Right cardiac atrium (tissue), 5 donors: ENCODE results near the gene CDC42EP1. TPM values are rescaled to one million over a fixed set of nuclear protein-coding genes. Genes with fewer than 3 reads are reported as not detected.
"Not testable (repeated sequence)": the region's sequence is repeated elsewhere in the genome, so short reads cannot be mapped to it uniquely, and the experiment has no call there.

Experiments used
- ATAC-seq, 2 donors: fragments of 200-7000 bp; cut with Tn5 transposase; one replicate each; pipeline versions ENCODE4 v1.8.0 to v1.9.1; 2020; ENCODE audit warnings: moderate library complexity in 2 of 2, mild to moderate bottlenecking in 1 of 2
- DNase-seq, 3 donors: peaks; one replicate each; pipeline ENCODE4 v3.0.0-alpha.2; 2020
- H3K27ac ChIP-seq: one replicate; pipeline ENCODE4 v1.5.1; 2013; ENCODE audit warnings: mild to moderate bottlenecking, low read length, control low read depth, moderate library complexity
- H3K27me3 ChIP-seq: one replicate; pipeline ENCODE4 v1.6.1; 2013; ENCODE audit not compliant: control insufficient read depth, insufficient read depth
- H3K4me1 ChIP-seq: one replicate; pipeline ENCODE4 v1.6.1; 2013; ENCODE audit warnings: low read length; ENCODE audit not compliant: control insufficient read depth, insufficient read depth
- H3K4me3 ChIP-seq: one replicate; pipeline ENCODE4 v1.5.1; 2013; ENCODE audit warnings: low read length, control low read depth
- H3K9me3 ChIP-seq: one replicate; pipeline ENCODE4 v1.6.1; 2013; ENCODE audit warnings: low read length; ENCODE audit not compliant: control insufficient read depth
- WGBS: extraction: QIAGEN DNeasy Blood & Tissue Kit; methylation state at CpG from one replicate; pipeline ENCODE4 v1.1.7; 2013; 5-methylcytosine and 5-hydroxymethylcytosine counted together
- intact Hi-C, 4 donors: fragments of 100-400 bp; cut with DNase I; formaldehyde crosslinking; loops; one replicate each; pipeline versions ENCODE4 v1.11.0 to v1.14.0; 2022 to 2023
- polyA plus RNA-seq: library from polyadenylated mRNA; stranded (reverse); fragments of 200-250 nt; gene quantifications from one replicate; pipeline ENCODE4 v1.2.3, GENCODE V29; 2013
- total RNA-seq, 4 donors: library from RNA; stranded (reverse); fragmentation: NEBNext Ultra II Directional; extraction: Animal tissue kit (Norgen Biotek cat#: 25700); gene quantifications; one replicate each; pipeline ENCODE4 v1.2.1, GENCODE V29; 2021
- donor health status: healthy with polysubstance abuse.
- donor health status: DM: no; HTN: yes; CAD: no.
- donor health status: DM: no; HTN: no; CAD: no.
- donor health status: DM: no; HTN: yes; CAD: no; lungs with severe emphysema.
- donor health status: DM: yes; HTN: yes; CAD: no.

CDC42EP1 gene
- total and polyA plus RNA-seq, 5 donors: 19.7 to 31.3 (median 20.7) TPM

- DNase-seq (peak in 1 of 3 donors; percentile 71), ATAC-seq (peak in 1 of 2 donors; percentile 48)
- H3K27ac ChIP-seq: peak overlapping the region; percentile 20
- H3K9me3 ChIP-seq: no peaks in the 10 kb centered on the region
- no peak overlapping the region for H3K4me3 ChIP-seq
- WGBS: 30% methylated on average over 10 of the region's 10 CpGs
- no peaks in the 10 kb centered on the region for H3K27me3 ChIP-seq
- intact Hi-C loops: loop anchor here in 1 of 4 donors (2.0 to 10.0 kb wide), 2 partner anchors 36 to 56 kb away; no protein-coding TSS in a partner anchor
- H3K4me1 ChIP-seq: no peaks in the 10 kb centered on the region
Observed at GRCh38 chr22:37520776-37521191, 39.5 kb upstream of the CDC42EP1 start.

GRCh38 chr22:37521236-37521739 lies 39.0 kb upstream of the CDC42EP1 start:
- Histone ChIP-seq H3K27ac (peak overlapping the region; percentile 20), H3K4me1 (no peaks in the 10 kb centered on the region), H3K9me3 (no peaks in the 10 kb centered on the region), H3K27me3 (no peaks in the 10 kb centered on the region), H3K4me3 (no peak overlapping the region)
- ATAC-seq: peak; percentile 22 to 42
- WGBS: 61% methylated on average over 14 of the region's 14 CpGs
- DNase-seq: peak in 1 of 3 donors; percentile 59
- intact Hi-C loops: loop anchor here in 1 of 4 donors (2.0 to 10.0 kb wide), 2 partner anchors 36 to 56 kb away; no protein-coding TSS in a partner anchor

- no peaks in the 10 kb centered on the region for H3K27me3 ChIP-seq
- no peak overlapping the region for H3K4me3 ChIP-seq
- ATAC-seq (no peak), DNase-seq (no peak)
- H3K4me1 ChIP-seq: no peaks in the 10 kb centered on the region
- H3K27ac ChIP-seq: no peak overlapping the region
- intact Hi-C loops: loop anchor here in 1 of 4 donors (10.0 kb wide), 1 partner anchor 58 kb away; no protein-coding TSS in a partner anchor
- 84% methylated on average over 6 of the region's 6 CpGs for WGBS
- H3K9me3 ChIP-seq: no peaks in the 10 kb centered on the region
Observed at GRCh38 chr22:37522482-37522881, 37.8 kb upstream of the CDC42EP1 start.

- Histone ChIP-seq H3K27ac (no peak overlapping the region), H3K9me3 (no peaks in the 10 kb centered on the region), H3K4me3 (no peak overlapping the region), H3K4me1 (no peaks in the 10 kb centered on the region), H3K27me3 (no peaks in the 10 kb centered on the region)
- peak in 1 of 3 donors; percentile 66 for DNase-seq
- peak; percentile 43 to 77 for ATAC-seq
- intact Hi-C loops: loop anchor here in 1 of 4 donors (10.0 kb wide), 1 partner anchor 60 kb away; no protein-coding TSS in a partner anchor
- 65% methylated on average over 10 of the region's 10 CpGs for WGBS
Observed at GRCh38 chr22:37525073-37525745, 35.1 kb upstream of the CDC42EP1 start.

- no peaks in the 10 kb centered on the region for H3K4me1 ChIP-seq
- intact Hi-C loops: loop anchor here in 1 of 4 donors (10.0 kb wide), 1 partner anchor 61 kb away; no protein-coding TSS in a partner anchor
- H3K27ac ChIP-seq: no peak overlapping the region
- ATAC-seq (no peak), DNase-seq (no peak)
- H3K27me3 ChIP-seq: no peaks in the 10 kb centered on the region
- H3K9me3 ChIP-seq: no peaks in the 10 kb centered on the region
- H3K4me3 ChIP-seq: no peak overlapping the region
- WGBS: 73% methylated on average over 7 of the region's 7 CpGs
Observed at GRCh38 chr22:37525746-37526350, 34.4 kb upstream of the CDC42EP1 start.

- Histone ChIP-seq H3K27me3 (no peaks in the 10 kb centered on the region), H3K9me3 (no peaks in the 10 kb centered on the region), H3K4me3 (no peak overlapping the region), H3K27ac (no peak overlapping the region), H3K4me1 (no peaks in the 10 kb centered on the region)
- WGBS: 76% methylated on average over 12 of the region's 12 CpGs
- peak in 1 of 2 donors; percentile 22 for ATAC-seq
- peak in 1 of 3 donors; percentile 62 for DNase-seq
- intact Hi-C loops: loop anchor here in 1 of 4 donors (10.0 kb wide), 1 partner anchor 62 kb away; no protein-coding TSS in a partner anchor
Observed at GRCh38 chr22:37526376-37526775, 33.9 kb upstream of the CDC42EP1 start.

GRCh38 chr22:37527081-37527752 lies 33.1 kb upstream of the CDC42EP1 start:
- intact Hi-C loops: loop anchor here in 1 of 4 donors (10.0 kb wide), 1 partner anchor 62 kb away; no protein-coding TSS in a partner anchor
- H3K4me3 ChIP-seq, ATAC-seq, H3K9me3 ChIP-seq, H3K27ac ChIP-seq, H3K27me3 ChIP-seq, DNase-seq, H3K4me1 ChIP-seq: not testable (repeated sequence)
- WGBS: 93% methylated on average over 9 of the region's 9 CpGs

GRCh38 chr22:37527952-37528351 lies 32.3 kb upstream of the CDC42EP1 start:
- H3K27me3 ChIP-seq, ATAC-seq, H3K9me3 ChIP-seq, H3K27ac ChIP-seq, H3K4me3 ChIP-seq, H3K4me1 ChIP-seq: not testable (repeated sequence)
- DNase-seq: peak in 1 of 3 donors; percentile 4
- intact Hi-C loops: loop anchor here in 1 of 4 donors (10.0 kb wide), 1 partner anchor 63 kb away; no protein-coding TSS in a partner anchor
- 96% methylated on average over 9 of the region's 9 CpGs for WGBS

- intact Hi-C loops: loop anchor here in 1 of 4 donors (10.0 kb wide), 1 partner anchor 65 kb away; no protein-coding TSS in a partner anchor
- WGBS: 58% methylated on average over 2 of the region's 2 CpGs
Observed at GRCh38 chr22:37529652-37530345, 30.5 kb upstream of the CDC42EP1 start.

GRCh38 chr22:37533995-37534394 lies 26.3 kb upstream of the CDC42EP1 start:
- Histone ChIP-seq H3K4me1 (no peaks in the 10 kb centered on the region), H3K9me3 (no peaks in the 10 kb centered on the region), H3K27ac (no peak overlapping the region), H3K4me3 (no peak overlapping the region), H3K27me3 (no peaks in the 10 kb centered on the region)
- WGBS: 63% methylated on average over 9 of the region's 9 CpGs
- no peak for ATAC-seq
- intact Hi-C loops: no loop called here
- peak in 1 of 3 donors; percentile 21 for DNase-seq

More at GRCh38 chr22:37529652-37530345, 30.5 kb upstream of the CDC42EP1 start:
- ATAC-seq (no peak), DNase-seq (peak in 1 of 3 donors; percentile 14)
- no peak overlapping the region for H3K27ac ChIP-seq
- no peaks in the 10 kb centered on the region for H3K4me1 ChIP-seq
- no peaks in the 10 kb centered on the region for H3K27me3 ChIP-seq
- H3K9me3 ChIP-seq: no peaks in the 10 kb centered on the region
- H3K4me3 ChIP-seq: no peak overlapping the region
